GM12878 (cell line): ENCODE results near the gene OTULIN. TPM values are rescaled to one million over a fixed set of nuclear protein-coding genes. Genes with fewer than 3 reads are reported as not detected.

Experiments
- ATAC-seq: fragments of 200-7000 bp; cut with Tn5 transposase; 3 replicates; pipeline ENCODE4 v1.9.1; 2020; ENCODE audit warnings: mild to moderate bottlenecking, moderate library complexity
- BruUV-seq: library from RNA; stranded (reverse); fragments of 400-500 nt; replicated peaks from 2 replicates; lab custom pipeline; 2021; lab: Mats Ljungman, UMichigan
- CTCF ChIA-PET: fragments of 300-600 bp; sonication (Branson Sonifier 250); formaldehyde crosslinking; extraction: SDS; loops from one replicate; lab custom pipeline; 2021; ENCODE audit warnings: inconsistent platforms; lab: Yijun Ruan, JAX
- POLR2A ChIA-PET: fragments of 350-600 bp; formaldehyde crosslinking; extraction: SDS; loops from one replicate; lab custom pipeline; 2021; ENCODE audit warnings: inconsistent platforms; lab: Charles Lee
- RAD21 ChIA-PET: fragments of 300-600 bp; sonication (Branson Sonifier 250); formaldehyde crosslinking; loops from one replicate; lab custom pipeline; 2023; ENCODE audit warnings: antibody characterized with exemption; ENCODE audit not compliant: unreplicated experiment; lab: Charles Lee
- SMC1A ChIA-PET: fragments of 300-600 bp; sonication (Branson Sonifier 250); formaldehyde crosslinking; loops from one replicate; lab custom pipeline; 2023; ENCODE audit not compliant: unreplicated experiment, uncharacterized antibody; lab: Charles Lee
- DNase-seq: peaks from one replicate; pipeline ENCODE4 v3.0.0-alpha.2; 2011; ENCODE audit warnings: low read depth, low spot score
- FAIRE-seq: peaks from 3 replicates; lab custom pipeline; 2011; peaks lifted over from hg19 to GRCh38; lab: Jason Lieb, UNC
- H2AFZ ChIP-seq: 2 replicates; pipeline ENCODE4 v1.6.0; 2011; ENCODE audit warnings: low read depth, low read length, control low read depth; ENCODE audit not compliant: control insufficient read depth
- H3K27ac ChIP-seq: 2 replicates; pipeline ENCODE4 v1.5.1; 2011; ENCODE audit warnings: control low read depth; ENCODE audit not compliant: control insufficient read depth, insufficient read depth
- H3K27me3 ChIP-seq, 2 experiments: replicated peaks in 1 of 2; 2 replicates each; pipeline versions ENCODE4 v1.6.0 to v1.6.1; 2011; ENCODE audit warnings: low read length in 1 of 2; ENCODE audit not compliant: control insufficient read depth in 2 of 2, insufficient read depth in 2 of 2
- H3K36me3 ChIP-seq, 2 experiments: 2 replicates each; pipeline ENCODE4 v1.5.1; 2011; ENCODE audit warnings: low read length in 1 of 2; ENCODE audit not compliant: control insufficient read depth in 2 of 2, insufficient read depth in 2 of 2
- H3K4me1 ChIP-seq: 2 replicates; pipeline ENCODE4 v1.6.1; 2011; ENCODE audit warnings: mild to moderate bottlenecking, low read length, moderate library complexity, mixed read lengths; ENCODE audit not compliant: control insufficient read depth, insufficient read depth
- H3K4me2 ChIP-seq: 2 replicates; pipeline ENCODE4 v1.6.0; 2011; ENCODE audit warnings: control low read depth; ENCODE audit not compliant: control insufficient read depth, insufficient read depth
- H3K4me3 ChIP-seq: fragments of 200-600 bp; sonication (generic); 2 replicates; pipeline ENCODE4 v1.5.1; 2016
- H3K79me2 ChIP-seq: 2 replicates; pipeline ENCODE4 v1.6.0; 2011; ENCODE audit warnings: low read length; ENCODE audit not compliant: control insufficient read depth, insufficient read depth
- H3K9ac ChIP-seq: 2 replicates; pipeline ENCODE4 v1.8.0; 2011; ENCODE audit warnings: low read length, control low read depth, mixed read lengths; ENCODE audit not compliant: control insufficient read depth, insufficient read depth
- H3K9me3 ChIP-seq: replicated peaks from 3 replicates; pipeline ENCODE4 v1.5.1; 2011; ENCODE audit warnings: mild to moderate bottlenecking, low read length; ENCODE audit not compliant: control insufficient read depth, insufficient read depth
- H4K20me1 ChIP-seq: 2 replicates; pipeline ENCODE4 v1.6.0; 2011; ENCODE audit not compliant: control insufficient read depth, insufficient read depth
- CBFB ChIP-seq: IDR thresholded peaks from 2 replicates; pipeline ENCODE4 v1.6.1; 2016; ENCODE audit warnings: antibody characterized with exemption, low read depth
- CHD1 ChIP-seq: IDR thresholded peaks from 2 replicates; pipeline ENCODE4 v1.6.1; 2012; ENCODE audit warnings: low read depth, low read length, improper control_type of control experiment
- CHD2 ChIP-seq: IDR thresholded peaks from 2 replicates; pipeline ENCODE4 v1.6.1; 2011; ENCODE audit warnings: low read depth, low read length, improper control_type of control experiment, borderline replicate concordance
- GATAD2B ChIP-seq: fragments of 450-650 bp; conservative IDR thresholded peaks from 2 replicates; pipeline ENCODE4 v1.6.1; 2017; ENCODE audit warnings: low read depth, mild to moderate bottlenecking, moderate library complexity
- IRF4 ChIP-seq: IDR thresholded peaks from 2 replicates; pipeline ENCODE4 v1.6.1; 2011; ENCODE audit warnings: low read depth, low read length
- MTA2 ChIP-seq: fragments of 450-650 bp; IDR thresholded peaks from 2 replicates; pipeline ENCODE4 v1.6.1; 2016; ENCODE audit warnings: low read depth, mild to moderate bottlenecking, moderate library complexity
- NFXL1 ChIP-seq: fragments of 450-650 bp; IDR thresholded peaks from 2 replicates; pipeline ENCODE4 v1.6.1; 2017; ENCODE audit warnings: antibody characterized with exemption, mild to moderate bottlenecking, borderline replicate concordance
- NRF1 ChIP-seq: conservative IDR thresholded peaks from 2 replicates; pipeline ENCODE4 v1.6.1; 2011; ENCODE audit warnings: mild to moderate bottlenecking, low read depth, low read length, improper control_type of control experiment
- TCF12 ChIP-seq: IDR thresholded peaks from 2 replicates; pipeline ENCODE4 v1.6.1; 2011; ENCODE audit warnings: low read depth, mild to moderate bottlenecking, low read length
- USF2 ChIP-seq: IDR thresholded peaks from 2 replicates; pipeline ENCODE4 v1.6.1; 2011; ENCODE audit warnings: low read depth, low read length, improper control_type of control experiment, borderline replicate concordance
- WRNIP1 ChIP-seq: IDR thresholded peaks from 2 replicates; pipeline ENCODE4 v1.6.1; 2011; ENCODE audit warnings: low read depth, low read length, improper control_type of control experiment, borderline replicate concordance
- ZSCAN29 ChIP-seq: fragments of 450-650 bp; IDR thresholded peaks from 2 replicates; pipeline ENCODE4 v1.6.1; 2017; ENCODE audit warnings: mild to moderate bottlenecking, moderate library complexity
- WGBS: methylation state at CpG from one replicate; pipeline ENCODE4 v1.1.6; 2016; ENCODE audit warnings: low lambda C conversion rate; ENCODE audit not compliant: insufficient replicate concordance, insufficient coverage; ENCODE audit errors: missing lambda C conversion rate; 5-methylcytosine and 5-hydroxymethylcytosine counted together
- in situ Hi-C: fragments of 300-500 bp; cut with MboI; formaldehyde crosslinking; loops from 9 replicates; pipeline ENCODE4 v1.14.3; 2018; ENCODE audit warnings: mixed read lengths
- intact Hi-C: fragments of 100-400 bp; cut with micrococcal nuclease; formaldehyde crosslinking; loops from one replicate; pipeline ENCODE4 v1.14.2; 2022; ENCODE audit not compliant: unreplicated experiment
- polyA plus RNA-seq, 11 experiments: library from polyadenylated mRNA; depleted of rRNA in 4 of 11; unstranded in 6 of 11; stranded (reverse) in 5 of 11; fragments of >200 nt; fragmentation: Nextera tagmentation in 4 of 11; fragmentation: Illumina TruSeq in 1 of 11; extraction: Ambion mirVana in 4 of 11; extraction: Trizol in 1 of 11; gene quantifications; 1 replicate in 1 of 11; 2 replicates in 10 of 11; pipeline versions ENCODE4 v1.2.1 to v1.2.3, GENCODE V29; 2011 to 2016; ENCODE audit warnings: inconsistent platforms in 2 of 11, missing spikeins in 2 of 11, low read depth in 1 of 11
- total RNA-seq, 4 experiments: library from RNA; depleted of rRNA in 3 of 4; stranded (reverse); fragments of >200 nt in 3 of 4; fragmentation: Illumina TruSeq in 1 of 4; extraction: Trizol in 1 of 4; gene quantifications; 2 replicates each; pipeline versions ENCODE4 v1.2.1 to v1.2.3, GENCODE V29; 2013 to 2021
- TF ChIP-seq, protein P1 (sequence below): IDR thresholded peaks from 2 replicates; pipeline ENCODE4 v1.6.1; 2012; ENCODE audit warnings: mild to moderate bottlenecking, low read depth, low read length
- TF ChIP-seq, protein P2 (sequence below): IDR thresholded peaks from 2 replicates; pipeline ENCODE4 v1.6.1; 2012; ENCODE audit warnings: improper control_type of control experiment, low read depth, low read length; ENCODE audit not compliant: insufficient replicate concordance

OTULIN gene
- total and polyA plus RNA-seq, 10 of the 15 experiments (the other 5 are each of a cell fraction or from before 2014, with no cell fraction given) = 6.6 to 70.5 (median 28.7) TPM

- TF ChIP-seq CHD2 = no peak
- no peak for TF ChIP-seq USF2
- TF ChIP-seq NFXL1 = no peak
- no peak for TF ChIP-seq IRF4
- no peak for TF ChIP-seq ZSCAN29
Measured at GRCh38 chr5:14630671-14631070, 33.8 kb upstream of the OTULIN start (continued).

- ChIA-PET CTCF (interaction anchor here (0.6 to 1.3 kb wide), 2 partner anchors 13 to 119 kb away, joined by 3 to 5 read pairs; no protein-coding TSS in a partner anchor), SMC1A (interaction anchor here (1.5 kb wide), 1 partner anchor 19 kb away, joined by 6 read pairs; no protein-coding TSS in a partner anchor), POLR2A (interaction anchor here (0.5 kb wide), 1 partner anchor 625 kb away, joined by 3 read pairs; no protein-coding TSS in a partner anchor), RAD21 (no interaction called here)
- Histone ChIP-seq H3K36me3 (no peaks in the 10 kb centered on the region), H3K79me2 (no peaks in the 10 kb centered on the region), H4K20me1 (no peaks in the 10 kb centered on the region), H3K27me3 (no peaks in the 10 kb centered on the region), H3K9ac (no peak overlapping the region), H3K4me2 (no peak overlapping the region), H3K27ac (no peak overlapping the region), H2AFZ (no peak overlapping the region), H3K4me3 (no peak overlapping the region), H3K9me3 (no peaks in the 10 kb centered on the region; the same call in 2 of the 3 replicates), H3K4me1 (no peaks in the 10 kb centered on the region)
- FAIRE-seq (no peak), DNase-seq (no peak), ATAC-seq (no peak)
- in situ Hi-C loops = no loop called here
- no TSS peak for BruUV-seq
- intact Hi-C loops = no loop called here
- WGBS = 12% methylated on average over 2 of the region's 2 CpGs
- TF ChIP-seq CBFB (no peak), GATAD2B (no peak), CHD1 (no peak), NRF1 (no peak), WRNIP1 (no peak), TCF12 (no peak), MTA2 (no peak)
- TF ChIP-seq, protein P1, sequence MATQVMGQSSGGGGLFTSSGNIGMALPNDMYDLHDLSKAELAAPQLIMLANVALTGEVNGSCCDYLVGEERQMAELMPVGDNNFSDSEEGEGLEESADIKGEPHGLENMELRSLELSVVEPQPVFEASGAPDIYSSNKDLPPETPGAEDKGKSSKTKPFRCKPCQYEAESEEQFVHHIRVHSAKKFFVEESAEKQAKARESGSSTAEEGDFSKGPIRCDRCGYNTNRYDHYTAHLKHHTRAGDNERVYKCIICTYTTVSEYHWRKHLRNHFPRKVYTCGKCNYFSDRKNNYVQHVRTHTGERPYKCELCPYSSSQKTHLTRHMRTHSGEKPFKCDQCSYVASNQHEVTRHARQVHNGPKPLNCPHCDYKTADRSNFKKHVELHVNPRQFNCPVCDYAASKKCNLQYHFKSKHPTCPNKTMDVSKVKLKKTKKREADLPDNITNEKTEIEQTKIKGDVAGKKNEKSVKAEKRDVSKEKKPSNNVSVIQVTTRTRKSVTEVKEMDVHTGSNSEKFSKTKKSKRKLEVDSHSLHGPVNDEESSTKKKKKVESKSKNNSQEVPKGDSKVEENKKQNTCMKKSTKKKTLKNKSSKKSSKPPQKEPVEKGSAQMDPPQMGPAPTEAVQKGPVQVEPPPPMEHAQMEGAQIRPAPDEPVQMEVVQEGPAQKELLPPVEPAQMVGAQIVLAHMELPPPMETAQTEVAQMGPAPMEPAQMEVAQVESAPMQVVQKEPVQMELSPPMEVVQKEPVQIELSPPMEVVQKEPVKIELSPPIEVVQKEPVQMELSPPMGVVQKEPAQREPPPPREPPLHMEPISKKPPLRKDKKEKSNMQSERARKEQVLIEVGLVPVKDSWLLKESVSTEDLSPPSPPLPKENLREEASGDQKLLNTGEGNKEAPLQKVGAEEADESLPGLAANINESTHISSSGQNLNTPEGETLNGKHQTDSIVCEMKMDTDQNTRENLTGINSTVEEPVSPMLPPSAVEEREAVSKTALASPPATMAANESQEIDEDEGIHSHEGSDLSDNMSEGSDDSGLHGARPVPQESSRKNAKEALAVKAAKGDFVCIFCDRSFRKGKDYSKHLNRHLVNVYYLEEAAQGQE = no peak
- TF ChIP-seq, protein P2, sequence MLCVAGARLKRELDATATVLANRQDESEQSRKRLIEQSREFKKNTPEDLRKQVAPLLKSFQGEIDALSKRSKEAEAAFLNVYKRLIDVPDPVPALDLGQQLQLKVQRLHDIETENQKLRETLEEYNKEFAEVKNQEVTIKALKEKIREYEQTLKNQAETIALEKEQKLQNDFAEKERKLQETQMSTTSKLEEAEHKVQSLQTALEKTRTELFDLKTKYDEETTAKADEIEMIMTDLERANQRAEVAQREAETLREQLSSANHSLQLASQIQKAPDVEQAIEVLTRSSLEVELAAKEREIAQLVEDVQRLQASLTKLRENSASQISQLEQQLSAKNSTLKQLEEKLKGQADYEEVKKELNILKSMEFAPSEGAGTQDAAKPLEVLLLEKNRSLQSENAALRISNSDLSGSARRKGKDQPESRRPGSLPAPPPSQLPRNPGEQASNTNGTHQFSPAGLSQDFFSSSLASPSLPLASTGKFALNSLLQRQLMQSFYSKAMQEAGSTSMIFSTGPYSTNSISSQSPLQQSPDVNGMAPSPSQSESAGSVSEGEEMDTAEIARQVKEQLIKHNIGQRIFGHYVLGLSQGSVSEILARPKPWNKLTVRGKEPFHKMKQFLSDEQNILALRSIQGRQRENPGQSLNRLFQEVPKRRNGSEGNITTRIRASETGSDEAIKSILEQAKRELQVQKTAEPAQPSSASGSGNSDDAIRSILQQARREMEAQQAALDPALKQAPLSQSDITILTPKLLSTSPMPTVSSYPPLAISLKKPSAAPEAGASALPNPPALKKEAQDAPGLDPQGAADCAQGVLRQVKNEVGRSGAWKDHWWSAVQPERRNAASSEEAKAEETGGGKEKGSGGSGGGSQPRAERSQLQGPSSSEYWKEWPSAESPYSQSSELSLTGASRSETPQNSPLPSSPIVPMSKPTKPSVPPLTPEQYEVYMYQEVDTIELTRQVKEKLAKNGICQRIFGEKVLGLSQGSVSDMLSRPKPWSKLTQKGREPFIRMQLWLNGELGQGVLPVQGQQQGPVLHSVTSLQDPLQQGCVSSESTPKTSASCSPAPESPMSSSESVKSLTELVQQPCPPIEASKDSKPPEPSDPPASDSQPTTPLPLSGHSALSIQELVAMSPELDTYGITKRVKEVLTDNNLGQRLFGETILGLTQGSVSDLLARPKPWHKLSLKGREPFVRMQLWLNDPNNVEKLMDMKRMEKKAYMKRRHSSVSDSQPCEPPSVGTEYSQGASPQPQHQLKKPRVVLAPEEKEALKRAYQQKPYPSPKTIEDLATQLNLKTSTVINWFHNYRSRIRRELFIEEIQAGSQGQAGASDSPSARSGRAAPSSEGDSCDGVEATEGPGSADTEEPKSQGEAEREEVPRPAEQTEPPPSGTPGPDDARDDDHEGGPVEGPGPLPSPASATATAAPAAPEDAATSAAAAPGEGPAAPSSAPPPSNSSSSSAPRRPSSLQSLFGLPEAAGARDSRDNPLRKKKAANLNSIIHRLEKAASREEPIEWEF = no peak
Measured at GRCh38 chr5:14635656-14636055, 28.9 kb upstream of the OTULIN start.
